GM21786 (cell line): ENCODE measurements around the gene SH3TC1.

Experiments
- ATAC-seq: cut with Tn5 transposase; IDR thresholded peaks from one replicate; pipeline ENCODE4 v1.9.1; 2021; ENCODE audit not compliant: unreplicated experiment

The SH3TC1 gene

DNA sequence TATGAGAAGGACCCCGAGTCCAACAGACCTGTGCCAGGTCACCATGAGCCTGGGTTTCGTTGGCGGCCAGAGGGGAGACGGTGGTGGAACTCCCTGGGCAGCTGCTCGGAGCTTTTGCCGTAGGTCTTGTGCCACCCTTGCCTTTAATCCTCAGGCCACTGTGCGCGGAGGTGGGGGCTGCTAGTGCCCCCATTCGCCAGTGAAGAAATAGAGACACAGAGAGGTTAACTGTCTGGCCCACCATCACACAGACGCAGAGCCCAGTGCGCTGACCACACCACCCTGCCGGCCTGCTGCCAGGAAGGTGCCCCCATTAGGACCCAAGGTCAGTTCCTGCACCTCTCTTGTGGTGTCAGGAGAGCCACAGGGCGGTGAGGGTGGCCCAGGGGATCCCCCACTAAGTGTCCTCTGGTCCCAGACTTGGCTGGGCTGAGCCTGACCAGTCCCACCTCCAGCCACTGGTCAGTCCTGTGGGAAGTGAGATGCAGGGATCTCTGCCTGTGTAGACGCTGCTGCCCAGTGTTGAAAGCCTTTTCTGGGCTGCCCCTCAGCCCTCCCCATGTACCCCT, 42.2 kb downstream of the SH3TC1 start:
- no peak for ATAC-seq

DNA sequence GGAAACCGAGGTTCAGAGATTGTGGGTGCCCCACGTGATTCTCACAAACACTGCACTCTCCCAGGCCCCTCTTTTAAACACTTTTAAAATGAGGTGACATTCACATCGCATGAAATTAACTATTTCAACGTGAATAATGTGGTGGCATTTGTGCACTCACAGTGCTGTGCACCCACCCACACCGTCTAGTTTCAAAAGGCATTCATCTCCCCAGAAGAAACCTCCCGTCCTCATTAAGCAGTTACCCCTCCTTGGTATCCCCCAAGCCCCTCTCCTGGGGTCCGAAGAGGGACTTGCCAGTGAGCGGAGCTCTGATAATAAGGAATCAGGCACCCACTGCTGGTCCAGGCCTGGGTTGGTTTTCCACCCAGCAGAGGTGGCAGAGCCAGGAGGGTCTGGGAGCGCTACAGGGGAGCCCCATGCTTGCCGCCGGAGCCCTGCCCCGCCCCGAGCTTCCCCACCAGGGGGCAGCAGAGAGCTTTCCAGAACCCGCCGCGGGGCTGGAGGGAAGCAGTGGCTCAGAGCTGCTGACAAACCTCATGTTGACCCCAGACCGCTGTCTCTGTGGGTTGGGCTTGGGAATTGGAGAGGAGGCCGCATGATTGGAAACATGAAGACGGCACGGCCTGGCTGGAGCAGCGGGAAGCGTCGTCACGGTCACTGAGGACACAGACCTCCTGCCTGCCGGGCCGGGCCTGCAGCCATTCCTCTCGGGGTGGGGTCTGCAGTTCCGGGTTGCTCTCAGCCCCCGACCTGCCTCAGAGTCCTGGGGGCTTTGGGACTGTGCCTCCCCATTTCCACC, 43.0 kb downstream of the SH3TC1 start:
- ATAC-seq, result no peak

DNA sequence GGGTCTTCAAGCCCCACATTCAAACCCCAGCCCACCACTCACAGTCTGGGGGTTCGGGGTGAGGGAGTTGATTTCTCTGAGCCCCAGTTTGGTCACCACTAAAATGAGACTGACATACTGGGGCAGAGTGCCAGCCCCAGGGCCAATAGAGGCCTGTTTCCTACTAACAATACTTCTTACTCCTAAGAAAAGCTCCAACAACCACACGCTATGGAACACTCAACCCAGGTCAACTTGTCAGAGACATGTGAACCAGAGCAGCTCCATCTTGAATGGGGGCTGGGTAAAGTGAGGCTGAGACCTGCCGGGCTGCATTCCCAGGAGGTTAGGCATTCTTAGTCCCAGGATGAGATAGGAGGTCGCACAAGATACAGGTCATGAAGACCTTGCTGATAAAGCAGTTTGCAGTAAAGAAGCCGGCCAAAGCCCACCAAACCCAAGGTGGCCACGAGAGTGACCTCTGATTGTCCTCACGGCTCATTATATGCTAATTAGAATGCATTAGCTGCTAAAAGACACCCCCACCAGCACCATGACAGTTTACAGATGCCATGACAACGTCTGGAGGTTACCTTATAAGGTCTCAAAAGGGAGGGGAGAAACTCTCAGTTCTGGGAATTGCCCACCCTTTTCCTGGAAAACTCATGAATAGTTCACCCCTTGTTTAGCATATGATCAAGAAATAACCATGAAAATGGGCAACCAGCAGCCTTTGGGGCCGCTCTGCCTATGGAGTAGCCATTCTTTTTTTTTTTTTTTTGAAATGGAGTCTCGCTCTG, 43.9 kb downstream of the SH3TC1 start:
- no peak for ATAC-seq

DNA sequence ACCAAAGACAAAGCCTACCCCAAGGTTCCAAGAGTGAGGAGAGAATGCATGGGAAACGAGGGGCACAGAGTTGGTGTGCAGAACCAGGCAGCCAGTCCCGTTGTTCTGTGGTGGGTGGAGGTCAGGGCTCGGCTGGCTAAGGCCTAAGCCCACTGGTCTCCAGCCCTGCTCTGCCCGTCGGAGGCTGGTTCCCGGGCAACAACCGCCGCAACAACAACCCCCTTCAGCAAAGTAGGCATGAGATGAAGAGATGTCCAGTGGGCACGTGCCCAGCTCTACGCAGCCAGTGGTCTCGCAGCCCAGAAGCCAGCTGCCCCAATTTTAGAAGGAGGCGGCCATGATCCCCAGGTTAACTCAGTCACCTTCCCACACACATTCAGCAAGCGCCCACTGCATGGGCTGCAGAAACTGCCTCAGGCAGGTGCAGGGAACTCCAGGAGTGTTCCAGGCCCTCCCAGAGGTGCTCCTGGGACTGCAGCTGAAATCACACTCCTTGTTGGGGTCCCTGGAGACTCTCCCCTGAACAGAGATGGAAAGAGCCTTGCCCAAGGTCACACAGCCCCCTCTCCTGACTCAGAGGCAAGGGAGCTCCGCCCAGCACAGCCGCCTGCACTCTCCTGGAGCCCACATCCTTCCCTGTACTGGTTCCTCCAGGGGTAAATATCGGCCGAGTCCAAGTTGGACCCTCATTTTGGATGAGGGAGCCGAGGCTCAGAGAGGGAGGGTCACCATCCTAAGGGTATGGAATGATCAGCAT, 45.1 kb downstream of the SH3TC1 start:
- ATAC-seq, result no peak

DNA sequence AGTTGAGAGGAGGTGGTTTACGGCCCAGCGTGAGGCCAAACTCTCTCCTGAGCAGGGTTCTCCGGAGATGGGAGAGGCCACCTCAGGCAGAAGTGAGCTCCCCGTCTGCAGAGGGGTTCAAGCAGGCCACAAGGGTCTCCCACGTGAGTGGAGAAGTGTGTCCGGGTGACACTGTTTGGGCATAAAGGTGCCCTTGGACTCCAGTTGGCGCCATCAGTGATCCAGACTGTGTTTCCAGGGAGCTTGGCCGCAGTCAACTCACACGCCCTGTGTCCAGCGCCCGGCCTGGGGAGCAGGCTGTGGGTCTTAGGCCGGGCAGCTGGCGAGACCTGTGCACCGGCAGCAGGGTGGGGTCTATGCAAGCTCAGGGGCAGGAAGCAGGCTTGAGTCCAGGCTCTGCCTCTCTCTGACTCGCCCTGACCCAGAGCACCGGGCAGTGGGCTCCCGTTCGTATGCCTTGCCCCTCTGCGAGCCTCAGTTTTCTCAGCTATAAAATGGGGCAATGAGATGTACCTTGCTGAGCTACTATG, 45.9 kb downstream of the SH3TC1 start:
- no peak for ATAC-seq

DNA sequence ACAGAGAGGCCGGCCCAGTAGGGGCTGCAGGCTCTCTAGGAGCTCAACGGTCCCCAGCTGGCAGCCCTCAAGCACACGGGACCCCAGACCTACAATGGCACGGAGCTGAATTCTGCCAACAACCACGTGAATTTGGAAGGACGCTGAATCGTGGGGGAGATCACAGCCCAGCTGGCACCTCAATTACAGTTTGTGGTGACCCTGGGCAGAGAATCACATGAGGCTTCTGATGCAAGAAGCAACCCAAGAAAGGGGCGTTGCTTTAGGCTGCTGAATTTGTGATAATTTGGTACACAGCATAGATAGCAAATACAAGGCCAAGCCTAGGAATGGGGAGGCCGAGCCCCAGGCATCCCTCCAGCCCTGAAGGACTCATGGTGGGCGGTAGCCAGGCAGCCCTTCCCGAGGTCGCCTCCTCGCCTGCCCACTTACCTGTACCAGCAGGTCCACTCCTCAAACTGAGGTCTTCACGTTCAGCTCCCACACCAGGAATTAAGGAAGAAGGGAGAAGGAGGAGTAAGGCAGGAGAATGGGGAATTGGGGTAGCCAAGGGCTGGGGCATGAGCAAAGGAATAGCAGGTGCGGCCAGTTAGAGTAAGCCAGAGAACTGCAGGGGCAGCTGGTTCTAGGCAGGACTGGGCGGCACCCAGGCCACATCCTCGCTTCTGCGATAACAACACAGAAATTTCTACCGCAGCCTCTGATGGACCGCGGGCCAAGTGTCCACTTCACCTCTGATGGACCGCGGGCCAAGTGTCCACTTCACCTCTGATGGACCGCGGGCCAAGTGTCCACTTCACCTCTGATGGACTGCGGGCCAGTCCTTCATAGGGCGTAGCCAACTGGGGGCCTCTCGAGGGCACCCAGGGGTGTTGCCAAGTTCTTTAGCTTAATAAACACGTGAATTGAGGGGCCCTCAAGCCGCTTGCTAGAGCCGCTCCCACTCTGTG, 47.1 kb downstream of the SH3TC1 start:
- ATAC-seq, result no peak

DNA sequence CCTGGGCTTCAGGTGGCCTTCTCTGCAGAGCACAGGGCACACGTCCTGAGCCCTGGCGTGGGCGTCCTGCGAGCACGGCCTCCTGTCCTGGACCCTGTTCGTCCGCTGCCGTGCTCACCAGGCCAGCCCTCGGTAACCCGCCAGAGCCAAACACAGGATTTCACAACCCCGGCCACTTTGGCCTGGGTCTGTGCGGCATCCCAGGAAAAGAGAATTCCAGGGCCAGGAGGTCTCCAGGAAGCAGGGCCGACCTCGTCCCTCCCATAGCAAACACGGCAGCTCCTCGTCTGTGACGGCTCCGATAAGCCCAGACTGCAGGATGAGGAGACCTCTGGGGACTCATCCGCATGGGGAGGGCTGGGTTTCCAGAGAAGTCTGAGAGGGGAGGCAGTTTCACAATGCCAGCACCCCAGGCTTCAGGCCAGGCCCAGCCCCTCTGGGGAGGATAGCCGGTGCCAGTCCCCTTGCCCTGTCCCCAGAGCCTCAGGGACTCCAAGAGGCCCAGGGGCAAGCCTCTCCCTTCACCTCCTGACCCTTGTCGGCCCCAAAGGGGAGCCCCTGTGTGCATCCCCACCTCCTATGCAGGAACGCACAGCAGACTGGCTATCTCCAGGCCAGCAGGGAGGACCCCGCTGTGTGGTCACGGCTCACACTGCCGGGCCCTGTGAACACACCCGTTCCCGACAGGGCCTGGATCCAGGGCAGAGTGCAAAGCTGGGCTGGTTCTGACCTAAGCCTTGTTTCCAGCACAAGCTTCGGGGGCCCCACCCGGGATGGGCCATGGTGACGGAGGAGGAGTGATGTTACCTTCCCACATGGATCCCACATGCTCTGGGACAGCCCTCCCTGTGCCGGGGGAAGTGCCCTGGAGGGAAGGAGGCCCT, 48.2 kb downstream of the SH3TC1 start:
- no peak for ATAC-seq

DNA sequence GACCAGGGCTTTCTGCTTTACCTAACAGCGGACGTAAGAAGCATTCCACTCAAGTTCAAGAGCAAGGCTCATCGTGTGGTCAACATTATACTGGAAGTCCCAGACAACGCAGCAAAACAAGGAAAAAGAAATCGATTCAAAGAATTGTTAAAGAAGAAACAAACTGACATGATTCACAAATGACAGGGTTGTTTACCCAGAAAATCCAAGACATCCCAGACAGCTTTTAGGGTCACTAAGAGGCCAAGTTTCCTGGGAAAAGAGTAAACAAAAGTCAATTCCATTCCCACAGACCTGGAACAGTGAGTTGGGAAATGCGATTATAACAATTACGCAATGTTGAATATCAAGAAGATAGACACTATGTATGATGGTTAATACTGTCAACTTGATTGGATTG, 49.0 kb downstream of the SH3TC1 start:
- ATAC-seq, result no peak

DNA sequence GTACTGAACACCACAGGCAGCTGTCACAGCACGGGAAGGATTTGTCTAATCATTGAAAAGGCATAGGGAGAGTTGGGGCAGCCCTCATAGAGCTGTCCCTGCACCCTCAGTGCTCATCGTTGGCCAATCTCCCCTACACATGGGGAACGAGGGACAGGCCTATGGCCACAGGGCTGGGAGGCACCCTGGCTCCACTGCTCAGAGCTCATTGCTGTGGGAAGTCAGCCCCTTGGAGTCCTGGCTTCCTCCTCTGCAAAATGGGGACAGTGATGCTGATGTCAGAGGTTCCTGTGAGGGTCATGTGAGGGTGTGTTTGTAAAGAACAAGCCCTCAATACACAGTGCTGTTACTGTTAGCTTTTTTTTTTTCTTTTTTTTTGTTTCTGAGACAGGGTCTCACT, 51.1 kb downstream of the SH3TC1 start:
- ATAC-seq, result no peak

DNA sequence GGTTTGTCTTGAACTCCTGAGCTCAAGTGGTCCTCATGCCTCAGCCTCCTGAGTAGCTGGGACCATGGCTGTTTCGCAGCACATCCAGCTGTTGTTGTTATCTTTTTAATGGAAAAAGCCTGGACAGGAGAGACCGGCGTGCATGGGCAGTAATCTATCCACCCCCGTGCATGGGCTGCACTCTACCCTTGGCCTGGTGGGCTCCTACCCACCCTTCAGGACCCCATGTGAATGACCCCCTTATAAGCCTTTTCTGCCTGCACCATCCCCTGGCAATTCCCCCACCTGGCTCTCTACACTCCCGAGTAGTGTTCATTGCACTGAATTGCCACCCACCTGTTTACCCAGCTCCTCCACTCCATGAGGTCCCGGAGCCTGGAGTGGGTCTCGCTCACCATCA, 51.5 kb downstream of the SH3TC1 start:
- ATAC-seq, result no peak

DNA sequence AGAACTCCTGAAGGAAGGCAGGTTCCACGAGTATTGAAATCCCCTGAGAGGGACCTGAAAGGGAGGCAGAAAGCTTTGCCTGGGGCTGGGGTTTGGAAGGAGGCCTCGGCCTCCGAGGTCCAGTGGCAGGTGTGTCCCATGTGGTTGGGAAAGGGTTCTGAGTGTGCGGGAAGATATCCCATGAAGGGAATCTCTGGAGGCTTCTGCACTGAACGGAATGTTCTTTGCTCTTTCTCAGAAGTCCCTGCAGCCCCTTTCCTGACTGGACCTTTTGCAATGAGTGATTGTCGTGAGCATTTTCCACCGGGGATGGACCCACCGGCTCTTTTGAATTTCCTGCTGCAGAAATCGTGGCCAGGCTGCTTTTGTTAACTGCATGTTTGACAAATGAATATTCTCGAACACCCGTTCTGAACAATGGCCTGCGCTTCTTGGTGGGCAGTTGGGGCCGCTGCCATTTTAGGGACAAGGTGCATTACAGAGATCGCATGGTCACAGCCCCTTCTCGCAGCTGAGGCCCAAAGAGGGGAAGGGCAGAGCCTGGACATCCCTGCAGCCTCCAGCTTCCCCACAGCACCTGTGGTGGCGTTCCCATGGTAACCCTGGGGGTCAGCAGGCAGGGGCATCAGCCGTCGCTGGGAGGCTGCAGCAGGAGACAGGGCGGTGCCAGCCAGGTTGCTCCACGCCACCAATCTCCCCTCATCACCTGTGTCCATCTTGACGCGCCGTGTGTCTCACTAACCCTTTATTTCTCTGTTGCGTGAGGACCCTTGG, 52.2 kb downstream of the SH3TC1 start:
- no peak for ATAC-seq

DNA sequence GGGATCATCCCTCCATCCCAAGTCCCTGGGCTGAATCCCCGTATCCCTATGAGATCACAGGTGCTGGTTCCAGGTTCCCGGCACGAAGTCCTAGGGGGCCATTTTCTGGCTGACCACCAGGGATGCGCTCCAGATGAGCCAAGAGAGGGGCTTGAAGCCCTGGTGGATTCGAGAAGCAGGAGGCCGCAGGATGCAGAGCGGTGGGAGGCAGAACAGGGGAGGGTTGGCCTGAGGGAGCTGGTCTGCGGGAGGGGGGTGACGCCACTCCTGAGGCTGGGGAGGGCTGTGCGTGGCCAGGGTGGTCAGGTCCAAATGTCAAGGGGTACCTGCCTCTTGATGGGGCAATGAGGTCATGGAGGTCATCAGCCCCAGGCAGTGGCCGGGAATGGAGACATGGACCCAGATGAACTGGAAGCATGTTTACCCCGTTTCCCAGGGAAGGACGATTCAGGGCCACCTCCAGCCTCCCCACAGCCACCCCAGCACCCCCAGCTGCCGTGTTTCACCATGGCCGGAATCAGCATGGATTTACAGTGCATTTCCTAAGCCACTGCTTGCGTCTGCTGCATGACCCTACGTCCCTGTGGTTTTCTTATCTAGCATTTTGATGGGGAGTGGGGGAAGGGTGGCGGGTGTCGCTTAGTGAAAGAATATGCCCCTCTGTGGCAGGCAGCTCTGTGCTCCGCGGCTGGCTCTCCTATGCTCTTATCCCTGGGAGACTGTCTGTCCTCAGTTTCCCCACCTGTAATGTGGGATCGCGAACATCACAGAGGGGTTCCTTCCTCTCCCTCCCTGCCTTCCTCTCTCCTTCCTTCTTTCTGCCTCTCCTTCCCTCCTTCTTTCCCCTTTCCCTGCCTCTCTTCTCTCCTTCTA, 53.4 kb downstream of the SH3TC1 start:
- ATAC-seq, result no peak

DNA sequence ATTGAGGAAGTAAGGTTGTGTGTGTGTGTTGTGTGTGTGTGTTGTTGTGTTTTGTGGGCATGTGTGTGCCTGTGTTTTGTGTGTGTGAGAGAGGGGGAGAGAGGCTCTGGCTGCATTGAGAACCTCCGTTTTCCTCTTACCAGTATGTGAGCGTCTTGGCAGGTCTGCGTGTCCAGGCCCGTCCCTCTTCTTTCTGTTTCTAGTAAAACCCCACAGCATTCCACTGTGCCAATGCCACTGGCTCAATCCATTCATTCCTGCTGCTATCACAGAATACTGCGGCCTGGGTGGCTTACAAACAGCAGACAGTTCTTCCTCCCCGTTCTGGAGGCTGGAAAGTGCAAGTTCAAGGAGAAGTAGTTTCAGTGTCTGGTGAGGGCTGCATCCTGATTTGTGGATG, 55.0 kb downstream of the SH3TC1 start:
- ATAC-seq, result no peak

DNA sequence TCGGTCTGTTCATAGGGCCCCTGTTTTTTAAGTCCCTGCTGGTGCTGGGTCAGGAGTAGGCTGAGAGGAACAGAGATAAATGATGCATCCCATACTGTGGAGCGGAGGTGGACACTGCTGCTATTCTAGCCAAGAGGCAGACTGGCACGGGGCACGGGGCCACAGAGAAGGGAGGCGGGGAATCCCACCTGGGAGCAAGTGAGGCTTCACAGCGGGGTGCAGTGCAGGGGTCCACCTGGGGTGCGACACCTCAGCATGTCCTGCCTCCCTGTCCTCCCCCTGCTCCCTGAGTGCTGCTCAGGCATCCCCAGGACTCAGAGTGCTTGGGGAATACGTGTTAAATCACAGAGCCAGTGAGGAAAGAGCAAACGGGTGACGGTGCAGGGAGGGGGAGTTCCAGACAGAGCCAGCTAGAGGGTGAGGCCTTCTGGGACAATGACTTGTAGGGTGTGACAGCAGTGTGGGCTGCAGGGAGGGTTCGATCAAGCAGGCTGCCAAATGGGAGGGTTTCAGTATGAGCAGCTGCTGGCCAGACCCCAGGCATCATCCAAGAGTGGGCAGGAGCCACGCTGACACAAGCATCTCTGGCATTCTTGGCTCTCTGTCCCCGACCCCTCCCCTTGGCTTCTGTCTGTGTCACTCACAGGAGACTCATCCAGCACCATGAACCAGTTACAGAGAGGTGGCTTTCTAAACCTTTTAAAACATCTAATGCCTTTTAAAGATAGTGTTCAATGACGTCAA, 56.8 kb downstream of the SH3TC1 start:
- no peak for ATAC-seq

DNA sequence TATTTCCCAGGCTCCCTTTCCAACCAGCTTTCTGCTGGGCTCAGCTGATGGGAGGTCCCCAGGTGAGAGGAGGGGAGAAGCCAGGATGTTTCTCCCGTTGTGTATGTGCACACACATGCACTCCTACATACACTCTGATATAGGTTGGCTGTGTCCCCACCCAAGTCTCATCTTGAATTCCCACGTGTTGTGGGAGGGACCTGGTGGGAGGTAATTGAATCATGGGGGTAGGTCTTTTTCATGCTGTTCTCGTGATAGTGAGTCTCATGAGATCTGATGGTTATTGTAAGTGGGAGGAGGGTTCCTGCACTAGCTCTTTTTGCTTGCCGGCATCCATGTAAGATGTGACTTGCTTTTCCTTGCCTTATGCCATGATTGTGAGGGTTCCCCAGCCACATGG, 58.8 kb downstream of the SH3TC1 start:
- ATAC-seq, result no peak

DNA sequence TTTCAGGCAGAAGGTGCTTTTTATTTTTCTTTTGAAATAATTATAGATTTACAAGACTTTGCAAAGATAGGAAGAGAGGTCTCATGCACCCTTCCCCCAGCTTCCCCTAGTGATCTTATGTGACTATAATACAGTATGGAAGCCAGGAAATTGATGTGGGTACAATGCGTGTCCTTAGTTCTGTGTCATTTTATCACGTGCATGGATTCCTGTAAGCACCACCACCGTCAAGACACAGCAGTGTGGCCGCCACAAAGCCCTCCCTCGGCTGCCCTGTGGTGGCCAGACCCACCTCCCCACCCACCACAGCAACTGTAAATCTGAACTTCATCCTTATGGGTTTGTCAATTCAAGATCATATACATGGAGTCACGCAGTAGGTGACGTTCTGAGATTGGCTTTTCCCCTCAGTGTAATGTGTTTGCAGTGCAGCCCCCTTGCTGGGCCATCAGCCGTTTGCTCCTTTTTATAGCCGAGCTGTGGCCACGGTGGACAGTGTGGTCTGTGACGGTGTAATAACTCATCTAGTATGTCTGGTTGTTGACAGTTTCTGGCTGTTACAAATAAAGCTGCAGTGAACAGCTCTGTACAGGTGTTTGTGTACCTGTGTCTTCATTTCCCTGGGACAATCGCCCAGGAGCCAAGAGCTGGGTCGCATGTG, 59.6 kb downstream of the SH3TC1 start:
- no peak for ATAC-seq
